HG03432 (cell line): ENCODE results near the gene RAI14.
A peak's percentile ranks its signal among the peaks of the same experiment; 100 is the strongest.
"Not testable (repeated sequence)": the region's sequence is repeated elsewhere in the genome, so short reads cannot be mapped to it uniquely, and the experiment has no call there.

Source experiments
- ATAC-seq: cut with Tn5 transposase; IDR thresholded peaks from one replicate; pipeline ENCODE4 v1.9.1; 2021; ENCODE audit warnings: mild to moderate bottlenecking, moderate library complexity; ENCODE audit not compliant: unreplicated experiment

RAI14 gene

GRCh38 chr5:34806532-34806931 is 150.4 kb downstream of the RAI14 start:
- ATAC-seq, result no peak

- ATAC-seq, result no peak
These were observed 155.6 kb downstream of the RAI14 start for GRCh38 chr5:34811706-34812105.

- no peak for ATAC-seq
These were observed 157.4 kb downstream of the RAI14 start for GRCh38 chr5:34813509-34813908.

- no peak for ATAC-seq
These were observed 161.6 kb downstream of the RAI14 start for GRCh38 chr5:34817558-34818351.

DNA sequence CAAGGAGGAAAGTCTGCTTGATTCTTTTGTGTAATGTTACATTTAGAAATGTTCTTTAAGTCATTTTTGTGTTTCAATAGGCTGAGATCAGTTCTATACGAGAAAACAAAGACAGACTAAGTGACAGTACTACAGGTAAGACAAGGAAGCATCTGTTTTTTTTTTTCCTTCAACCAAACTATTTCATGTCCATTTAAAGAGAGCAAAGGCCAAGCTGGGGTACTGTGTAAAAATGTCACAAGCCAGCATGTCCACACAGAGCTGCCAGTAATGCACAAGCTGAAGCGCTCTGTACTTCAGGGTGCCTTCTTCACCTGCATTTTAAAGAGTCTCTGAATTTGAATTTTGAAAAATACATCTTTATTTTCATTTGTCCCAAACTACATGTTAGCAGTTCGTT is 162.6 kb downstream of the RAI14 start:
- ATAC-seq, result no peak

GRCh38 chr5:34820593-34820992 is 164.5 kb downstream of the RAI14 start:
- ATAC-seq, result no peak

DNA sequence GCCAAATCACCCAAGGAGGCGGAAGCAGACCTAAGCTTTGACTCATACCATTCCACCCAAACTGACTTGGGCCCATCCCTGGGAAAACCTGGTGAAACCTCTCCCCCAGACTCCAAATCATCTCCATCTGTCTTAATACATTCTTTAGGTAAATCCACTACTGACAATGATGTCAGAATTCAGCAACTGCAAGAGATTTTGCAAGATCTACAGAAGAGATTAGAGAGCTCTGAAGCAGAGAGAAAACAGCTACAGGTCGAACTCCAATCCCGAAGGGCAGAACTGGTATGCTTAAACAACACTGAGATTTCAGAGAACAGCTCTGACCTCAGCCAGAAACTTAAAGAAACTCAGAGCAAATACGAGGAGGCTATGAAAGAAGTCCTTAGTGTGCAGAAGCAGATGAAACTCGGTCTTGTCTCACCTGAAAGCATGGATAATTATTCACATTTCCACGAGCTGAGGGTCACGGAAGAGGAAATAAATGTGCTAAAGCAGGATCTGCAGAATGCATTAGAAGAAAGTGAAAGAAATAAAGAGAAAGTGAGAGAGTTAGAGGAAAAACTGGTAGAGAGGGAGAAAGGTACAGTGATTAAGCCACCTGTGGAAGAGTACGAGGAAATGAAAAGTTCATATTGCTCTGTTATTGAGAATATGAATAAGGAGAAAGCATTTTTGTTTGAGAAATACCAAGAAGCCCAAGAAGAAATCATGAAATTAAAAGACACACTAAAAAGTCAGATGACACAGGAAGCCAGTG is 167.0 kb downstream of the RAI14 start:
- no peak for ATAC-seq

GRCh38 chr5:34826347-34826746 is 170.2 kb downstream of the RAI14 start:
- ATAC-seq, result no peak

DNA sequence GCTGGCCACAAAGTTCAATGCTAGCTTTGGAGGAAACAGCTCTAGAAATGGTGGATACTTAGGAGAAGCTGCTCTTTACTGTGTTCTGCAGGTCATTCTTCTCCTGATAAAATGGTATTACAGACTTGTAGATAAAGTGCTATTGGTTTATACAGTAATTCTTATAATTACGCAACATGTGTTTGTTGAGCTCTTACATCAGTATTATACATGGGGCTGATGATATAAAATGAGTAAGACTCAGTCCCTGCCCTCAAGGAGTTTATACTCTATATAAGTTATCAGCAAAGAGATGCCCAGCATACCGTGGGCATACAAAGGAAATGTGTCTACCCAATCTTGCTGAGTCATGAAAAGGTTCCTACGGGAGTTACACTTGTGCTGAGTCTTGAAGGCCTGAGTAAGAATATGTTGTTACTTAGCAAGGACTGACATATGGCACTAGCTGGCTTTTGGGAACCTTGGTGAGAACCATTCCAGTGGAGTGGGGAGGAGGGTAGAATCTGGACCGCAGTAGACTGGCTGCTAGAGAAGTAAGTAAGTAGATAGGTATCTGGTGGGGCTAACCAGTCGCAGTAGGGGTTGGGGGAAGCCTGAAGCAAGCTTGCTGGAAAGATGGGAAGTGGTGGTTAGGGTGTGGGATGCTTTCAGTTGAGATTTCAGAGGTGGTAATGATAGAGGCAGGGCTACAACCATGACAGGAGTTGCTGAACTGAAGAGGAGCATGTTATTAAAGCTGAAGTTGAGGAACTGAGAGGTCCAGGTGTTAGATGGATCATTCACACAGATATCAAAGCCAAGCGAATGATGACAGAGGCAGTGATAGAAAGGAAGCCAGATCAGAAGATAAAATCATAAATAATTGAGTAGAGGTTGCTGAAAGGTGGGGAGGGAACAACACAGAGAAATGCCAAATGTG is 171.7 kb downstream of the RAI14 start:
- no peak for ATAC-seq

DNA sequence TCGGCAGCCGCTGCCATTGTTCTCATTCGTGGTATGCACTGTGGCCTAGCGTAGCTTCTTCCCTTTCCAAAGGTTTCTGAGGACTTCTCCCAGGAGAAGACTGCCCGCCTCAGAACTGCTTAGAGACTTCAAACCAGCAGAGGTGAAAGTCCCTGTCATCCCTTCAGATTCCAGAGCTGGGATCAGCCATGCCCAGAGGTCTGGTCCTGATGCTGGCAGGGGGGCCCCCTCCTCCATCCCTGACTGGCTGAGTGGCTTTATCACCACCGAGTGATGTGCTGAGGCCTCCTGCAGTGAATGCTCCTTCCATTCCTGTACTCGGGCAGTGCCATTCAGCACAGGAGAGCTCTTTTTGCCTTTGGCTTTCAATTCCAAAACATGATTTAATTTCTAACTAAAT is 174.7 kb downstream of the RAI14 start:
- ATAC-seq, result not testable (repeated sequence)

GRCh38 chr5:34831303-34831702 is 175.2 kb downstream of the RAI14 start:
- ATAC-seq, result no peak

DNA sequence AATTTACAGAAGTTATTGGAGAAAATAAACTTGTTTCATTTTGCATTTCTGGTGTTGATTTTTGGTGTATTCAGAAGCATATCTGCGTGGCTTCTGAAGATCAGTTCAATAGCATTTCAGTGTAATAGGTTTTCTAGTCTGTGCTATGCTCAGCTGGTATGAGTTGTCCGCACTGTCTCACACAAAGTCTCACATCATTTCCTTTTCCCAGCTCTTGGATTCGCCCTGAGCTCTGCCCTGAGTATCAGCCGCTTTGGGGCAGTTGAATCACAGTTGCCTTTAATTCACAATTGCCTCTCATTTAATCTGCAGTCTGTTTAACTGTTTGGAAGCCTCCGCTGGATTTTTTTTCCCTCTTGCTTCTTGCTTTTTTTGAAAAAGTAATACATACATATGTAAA is 176.4 kb downstream of the RAI14 start:
- ATAC-seq, result no peak

GRCh38 chr5:34833090-34833489 is 177.0 kb downstream of the RAI14 start:
- ATAC-seq, result no peak

GRCh38 chr5:34833976-34834793 is 178.1 kb downstream of the RAI14 start:
- ATAC-seq, result no peak

DNA sequence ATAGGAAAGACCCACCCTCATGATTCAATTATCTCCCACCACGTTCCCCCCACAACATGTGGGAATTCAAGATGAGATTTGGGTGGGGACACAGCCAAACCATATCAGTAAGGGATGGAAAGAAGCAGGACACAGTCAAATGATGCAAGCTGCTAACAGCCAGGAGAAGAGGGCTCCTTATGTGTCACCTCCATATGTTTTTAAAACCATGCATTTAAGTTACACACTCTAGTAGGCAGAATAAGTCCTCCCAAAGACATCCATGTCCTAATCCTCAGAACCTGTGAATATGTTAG is 178.6 kb downstream of the RAI14 start:
- no peak for ATAC-seq

DNA sequence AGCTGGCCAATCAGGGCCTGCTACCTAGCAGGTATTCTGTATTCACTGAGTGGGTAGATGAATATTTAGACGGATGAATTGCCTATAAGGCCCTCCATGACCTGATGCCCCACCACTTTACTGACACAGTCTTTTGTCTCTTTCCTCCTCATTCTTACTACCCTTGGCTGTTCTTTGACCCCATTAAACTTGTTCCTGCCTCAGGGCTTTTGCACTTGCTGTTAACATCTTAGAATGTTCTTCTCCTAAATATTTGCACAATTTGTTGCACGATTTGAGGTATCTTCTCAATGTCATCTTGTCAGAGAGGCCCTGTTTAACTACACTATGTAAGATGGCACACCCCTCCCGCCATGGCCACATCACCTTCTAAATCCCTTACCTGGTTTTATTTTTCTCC is 179.5 kb downstream of the RAI14 start:
- ATAC-seq, result no peak

GRCh38 chr5:34838785-34839714 is 182.9 kb downstream of the RAI14 start, which contains the start of gene TTC23L:
TSS of gene TTC23L (plus strand) at chr5:34839164. CDS start at chr5:34840672, 1,508 bp downstream.
- peak; percentile 98 for ATAC-seq

GRCh38 chr5:34841816-34842215 is 185.7 kb downstream of the RAI14 start:
- ATAC-seq, result no peak

DNA sequence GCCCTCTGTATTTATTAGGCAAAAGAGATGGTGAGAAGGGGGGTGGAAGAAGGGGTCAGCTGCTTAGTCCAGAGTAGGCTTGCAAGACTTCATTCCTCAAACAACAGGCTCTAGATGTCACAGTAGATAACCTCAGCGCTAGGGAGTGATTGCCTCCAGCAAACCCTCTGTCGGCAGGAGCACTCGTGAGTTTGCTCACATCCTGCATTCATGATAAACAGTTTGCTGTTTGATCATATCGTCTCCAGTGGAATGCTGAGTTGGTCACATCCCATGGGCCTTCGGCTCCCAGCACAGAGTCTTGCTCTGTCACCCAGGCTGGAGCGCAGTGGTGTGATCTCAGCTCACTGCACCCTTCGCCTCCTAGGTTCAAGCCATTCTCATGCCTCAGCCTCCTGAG is 186.4 kb downstream of the RAI14 start:
- ATAC-seq, result no peak
